OCI-LY3 (cell line): ENCODE data around the gene AGMAT.

Experiments used
- H2AFZ ChIP-seq: fragments of 200-600, 300-600 bp; shearing (Covaris generic); 2 replicates; pipeline ENCODE4 v1.6.0; 2014; ENCODE audit warnings: antibody characterized with exemption, low read depth, low read length
- H3K27ac ChIP-seq: fragments of 200-600, 300-600 bp; sonication (generic); 2 replicates; pipeline ENCODE4 v1.5.1; 2014; ENCODE audit warnings: mild to moderate bottlenecking, low read length, moderate library complexity, mixed read lengths
- H3K27me3 ChIP-seq: fragments of 200-600, 300-600 bp; sonication (generic); 2 replicates; pipeline ENCODE4 v1.6.1; 2014; ENCODE audit warnings: low read depth, low read length, mixed read lengths
- H3K36me3 ChIP-seq: fragments of 200-600, 300-600 bp; sonication (generic); replicated peaks from 2 replicates; pipeline ENCODE3; 2014; ENCODE audit warnings: low read depth, low read length, mixed read lengths
- H3K4me1 ChIP-seq: fragments of 300-600, 200-600 bp; sonication (generic); 2 replicates; pipeline ENCODE4 v1.6.1; 2014; ENCODE audit warnings: low read length, mixed read lengths
- H3K4me2 ChIP-seq: fragments of 200-600, 300-600 bp; sonication (generic); 2 replicates; pipeline ENCODE4 v1.6.1; 2014; ENCODE audit warnings: low read length, mixed read lengths
- H3K4me3 ChIP-seq: fragments of 300-600, 200-600 bp; sonication (generic); 2 replicates; pipeline ENCODE4 v1.5.1; 2014; ENCODE audit warnings: antibody characterized with exemption, mild to moderate bottlenecking, low read length, moderate library complexity
- H3K79me2 ChIP-seq: fragments of 300-600, 200-600 bp; shearing (Covaris generic); 2 replicates; pipeline ENCODE4 v1.6.1; 2014; ENCODE audit warnings: mild to moderate bottlenecking, low read length, mixed read lengths
- H3K9ac ChIP-seq: fragments of 300-600, 200-600 bp; shearing (Covaris generic); 2 replicates; pipeline ENCODE4 v1.6.0; 2014; ENCODE audit warnings: mild to moderate bottlenecking, low read length, moderate library complexity
- H3K9me3 ChIP-seq: fragments of 200-600, 300-600 bp; shearing (Covaris generic); 2 replicates; pipeline ENCODE4 v1.6.1; 2014; ENCODE audit warnings: low read length, mixed read lengths; ENCODE audit not compliant: insufficient read depth
- H4K20me1 ChIP-seq: fragments of 200-600, 300-600 bp; sonication (generic); 2 replicates; pipeline ENCODE4 v1.6.1; 2016; ENCODE audit warnings: low read length, mixed read lengths; ENCODE audit not compliant: insufficient read depth
- CTCF ChIP-seq: fragments of 200-600, 300-600 bp; sonication (generic); IDR thresholded peaks from 2 replicates; pipeline ENCODE4 v1.5.1; 2014; ENCODE audit warnings: antibody characterized with exemption, low read length, low read depth
- EZH2phosphoT487 ChIP-seq: fragments of 200-600 bp; shearing (Covaris generic); IDR thresholded peaks from 2 replicates; pipeline ENCODE4 v1.6.1; 2018; ENCODE audit warnings: antibody characterized with exemption, mixed run types, low read depth

AGMAT gene

GRCh38 chr1:15603050-15603965 is 18.5 kb upstream of the AGMAT start:
- no peaks in the 10 kb centered on the region for H3K4me1 ChIP-seq
- no peaks in the 10 kb centered on the region for H4K20me1 ChIP-seq
- H3K27me3 ChIP-seq: peaks cover 3% of the 10 kb centered on the region; the same call in 1 of the 2 replicates
- no peaks in the 10 kb centered on the region for H3K36me3 ChIP-seq
- no peak overlapping the region for H3K27ac ChIP-seq
- no peak overlapping the region for H3K9ac ChIP-seq
- H2AFZ ChIP-seq: no peak overlapping the region
- no peak for TF ChIP-seq CTCF
- TF ChIP-seq EZH2phosphoT487: no peak
- H3K4me3 ChIP-seq: no peak overlapping the region
- H3K79me2 ChIP-seq: no peaks in the 10 kb centered on the region
- H3K4me2 ChIP-seq: no peak overlapping the region
- H3K9me3 ChIP-seq: no peaks in the 10 kb centered on the region

GRCh38 chr1:15598436-15598835 is 13.6 kb upstream of the AGMAT start:
- H3K4me3 ChIP-seq: no peak overlapping the region
- no peaks in the 10 kb centered on the region for H4K20me1 ChIP-seq
- no peaks in the 10 kb centered on the region for H3K9me3 ChIP-seq
- no peak overlapping the region for H2AFZ ChIP-seq
- TF ChIP-seq CTCF (no peak), EZH2phosphoT487 (no peak)
- H3K4me1 ChIP-seq: peaks cover 6% of the 10 kb centered on the region
- H3K4me2 ChIP-seq: no peak overlapping the region
- no peak overlapping the region for H3K27ac ChIP-seq
- H3K27me3 ChIP-seq: peaks cover 20% of the 10 kb centered on the region
- H3K36me3 ChIP-seq: no peaks in the 10 kb centered on the region
- H3K9ac ChIP-seq: no peak overlapping the region
- no peaks in the 10 kb centered on the region for H3K79me2 ChIP-seq

- Histone ChIP-seq H3K4me3 (peak overlapping the region; percentile 53), H3K4me2 (peak overlapping the region; percentile 62), H3K27me3 (peaks cover 20% of the 10 kb centered on the region), H2AFZ (no peak overlapping the region), H3K79me2 (no peaks in the 10 kb centered on the region), H3K36me3 (no peaks in the 10 kb centered on the region), H3K27ac (no peak overlapping the region), H3K4me1 (peaks cover 6% of the 10 kb centered on the region), H4K20me1 (no peaks in the 10 kb centered on the region), H3K9me3 (no peaks in the 10 kb centered on the region), H3K9ac (no peak overlapping the region)
- TF ChIP-seq CTCF (no peak), EZH2phosphoT487 (no peak)
These were observed 11.2 kb upstream of the AGMAT start for GRCh38 chr1:15595809-15596617.

- Histone ChIP-seq H3K4me2 (no peak overlapping the region), H3K4me1 (peaks cover 6% of the 10 kb centered on the region), H2AFZ (no peak overlapping the region), H3K27me3 (peaks cover 14% of the 10 kb centered on the region), H3K9ac (no peak overlapping the region), H4K20me1 (no peaks in the 10 kb centered on the region), H3K79me2 (no peaks in the 10 kb centered on the region), H3K4me3 (no peak overlapping the region), H3K27ac (no peak overlapping the region), H3K9me3 (no peaks in the 10 kb centered on the region), H3K36me3 (no peaks in the 10 kb centered on the region)
- TF ChIP-seq CTCF (no peak), EZH2phosphoT487 (no peak)
These were observed 7.4 kb upstream of the AGMAT start for GRCh38 chr1:15592285-15592684.
